OCI-M2 (cell line): ENCODE measurements around the gene DNAJC5G.

ENCODE experiments used
- DNase-seq: peaks from one replicate; lab custom pipeline; 2025; ENCODE audit not compliant: unreplicated experiment; lab: John Stamatoyannopoulos, UW

DNAJC5G gene

GRCh38 chr2:27275211-27276150, at the start of gene DNAJC5G:
TSS of gene DNAJC5G (plus strand) at chr2:27275433. CDS start at chr2:27276729, 1,296 bp downstream.
- DNase-seq, result no peak

GRCh38 chr2:27225526-27225925, 49.7 kb upstream of the DNAJC5G start:
- no peak for DNase-seq

- no peak for DNase-seq
Measured at GRCh38 chr2:27227501-27227900, 47.7 kb upstream of the DNAJC5G start.

GRCh38 chr2:27231921-27232320, 43.3 kb upstream of the DNAJC5G start:
- no peak for DNase-seq

- no peak for DNase-seq
Measured at GRCh38 chr2:27233341-27233740, 41.9 kb upstream of the DNAJC5G start.

GRCh38 chr2:27236136-27236535, 39.1 kb upstream of the DNAJC5G start:
- no peak for DNase-seq

GRCh38 chr2:27236626-27237025, 38.6 kb upstream of the DNAJC5G start:
- DNase-seq, result no peak

- DNase-seq, result no peak
Measured at GRCh38 chr2:27237341-27237945, 37.8 kb upstream of the DNAJC5G start.

GRCh38 chr2:27238976-27239375, 36.3 kb upstream of the DNAJC5G start:
- no peak for DNase-seq

GRCh38 chr2:27240406-27240805, 34.8 kb upstream of the DNAJC5G start:
- DNase-seq, result no peak

GRCh38 chr2:27241761-27242613, 33.2 kb upstream of the DNAJC5G start:
- DNase-seq, result no peak

- no peak for DNase-seq
Measured at GRCh38 chr2:27242614-27242951, 32.6 kb upstream of the DNAJC5G start.

- no peak for DNase-seq
Measured at GRCh38 chr2:27243391-27244130, 31.7 kb upstream of the DNAJC5G start.

GRCh38 chr2:27245116-27245515, 30.1 kb upstream of the DNAJC5G start:
- no peak for DNase-seq

GRCh38 chr2:27245626-27246025, 29.6 kb upstream of the DNAJC5G start:
- no peak for DNase-seq

- no peak for DNase-seq
Measured at GRCh38 chr2:27247893-27248292, 27.3 kb upstream of the DNAJC5G start.

GRCh38 chr2:27249159-27249890, 25.9 kb upstream of the DNAJC5G start:
- DNase-seq, result no peak

- no peak for DNase-seq
Measured at GRCh38 chr2:27249891-27250651, 25.2 kb upstream of the DNAJC5G start.

GRCh38 chr2:27250652-27251379, 24.4 kb upstream of the DNAJC5G start:
- no peak for DNase-seq
